T-cell (primary cell): Measurements from ENCODE around the gene TCL1A. TPM values are rescaled to one million over a fixed set of nuclear protein-coding genes. Genes with fewer than 3 reads are reported as not detected.

Experiments used
- ATAC-seq, 4 experiments: fragments of 200-7000 bp in 3 of 4; fragments of 150-1000 bp in 1 of 4; cut with Tn5 transposase; replicated peaks in 1 of 4; 1 replicate in 3 of 4; 2 replicates in 1 of 4; pipeline ENCODE4 v1.10.0; 2021; ENCODE audit warnings: moderate library complexity in 3 of 4, mild to moderate bottlenecking in 2 of 4, moderate number of reproducible peaks in 1 of 4
- CTCF ChIA-PET, 2 donors: fragments of 300-600 bp; sonication (Branson Sonifier 250); formaldehyde crosslinking; loops; one replicate each; lab custom pipeline; 2022; ENCODE audit warnings: antibody characterized with exemption in 2 of 2; lab: Charles Lee
- POLR2A ChIA-PET, 2 donors: fragments of 300-600 bp; sonication (Branson Sonifier 250); formaldehyde crosslinking; loops; one replicate each; lab custom pipeline; 2022; ENCODE audit warnings: antibody characterized with exemption in 2 of 2; lab: Charles Lee
- DNase-seq, 35 experiments: peaks; one replicate each; pipeline versions ENCODE4 v3.0.0 to v3.0.0-alpha.2; 2013 to 2023
- H3K27ac ChIP-seq: one replicate; pipeline ENCODE4 v1.5.1; 2013; ENCODE audit warnings: low read length
- H3K27me3 ChIP-seq, 2 experiments: replicated peaks in 1 of 2; 1 replicate in 1 of 2; 2 replicates in 1 of 2; pipeline versions ENCODE4 v1.6.1 to v1.7.0; 2013; ENCODE audit warnings: low read length in 1 of 2, mixed read lengths in 1 of 2; ENCODE audit not compliant: control insufficient read depth in 2 of 2, insufficient read depth in 2 of 2; ENCODE audit errors: extremely low read depth in 1 of 2
- H3K36me3 ChIP-seq, 2 donors: 1 replicate in 1 of 2; 2 replicates in 1 of 2; pipeline versions ENCODE4 v1.6.1 to v1.7.0; 2013; ENCODE audit warnings: low read length in 1 of 2; ENCODE audit not compliant: control insufficient read depth in 2 of 2, insufficient read depth in 1 of 2; ENCODE audit errors: extremely low read depth in 1 of 2
- H3K4me1 ChIP-seq, 2 experiments: 1 replicate in 1 of 2; 2 replicates in 1 of 2; pipeline versions ENCODE4 v1.6.1 to v1.7.0; 2013; ENCODE audit warnings: low read length in 2 of 2, mixed read lengths in 1 of 2; ENCODE audit not compliant: insufficient read depth in 2 of 2, control insufficient read depth in 1 of 2; ENCODE audit errors: extremely low read depth in 1 of 2
- H3K4me3 ChIP-seq, 2 donors: 1 replicate in 1 of 2; 2 replicates in 1 of 2; pipeline versions ENCODE4 v1.5.1 to v1.7.0; 2013; ENCODE audit warnings: mild to moderate bottlenecking in 2 of 2, low read length in 1 of 2, moderate library complexity in 1 of 2; ENCODE audit not compliant: control insufficient read depth in 1 of 2; ENCODE audit errors: extremely low read depth in 1 of 2
- H3K9me3 ChIP-seq: 2 replicates; pipeline ENCODE4 v1.7.0; 2013
- H3K27ac Mint-ChIP-seq, 2 donors: one replicate each; pipeline ENCODE4 v1.8.0; 2020 to 2021; ENCODE audit warnings: mild to moderate bottlenecking in 2 of 2, mixed read lengths in 2 of 2
- H3K27me3 Mint-ChIP-seq, 2 donors: one replicate each; pipeline ENCODE4 v1.8.0; 2021 to 2022; ENCODE audit warnings: mixed read lengths in 2 of 2
- H3K36me3 Mint-ChIP-seq: one replicate; pipeline ENCODE4 v1.8.0; 2021; ENCODE audit warnings: mixed read lengths
- H3K4me1 Mint-ChIP-seq, 3 donors: one replicate each; pipeline ENCODE4 v1.8.0; 2020 to 2022; ENCODE audit warnings: mixed read lengths in 3 of 3, mild to moderate bottlenecking in 1 of 3
- H3K4me3 Mint-ChIP-seq, 3 donors: one replicate each; pipeline ENCODE4 v1.8.0; 2020 to 2022; ENCODE audit warnings: mild to moderate bottlenecking in 3 of 3, mixed read lengths in 3 of 3, moderate library complexity in 3 of 3
- H3K9me3 Mint-ChIP-seq, 3 donors: one replicate each; pipeline ENCODE4 v1.8.0; 2020 to 2022; ENCODE audit warnings: mixed read lengths in 3 of 3
- WGBS: methylation state at CpG from one replicate; pipeline ENCODE4 v1.1.5; 2013; ENCODE audit warnings: missing lambda C conversion rate; ENCODE audit not compliant: insufficient coverage; 5-methylcytosine and 5-hydroxymethylcytosine counted together
- total RNA-seq, 35 experiments: library from RNA in 6 of 35; stranded (reverse) in 6 of 35; fragments of 120-200 nt in 1 of 35; gene quantifications; one replicate each; pipeline versions ENCODE4 v1.2.1 to v1.2.4 and lab custom pipeline; 2013 to 2026

Gene TCL1A
- total RNA-seq, 5 donors from 2014 or later (not counting 1 experiment from before 2014, with no cell fraction given): 1.4 to 22.5 (median 2.6) TPM

GRCh38 chr14:95695913-95696312 is 18.0 kb downstream of the TCL1A start:
- peaks cover 0 to 17% (median 0%) of the 10 kb centered on the region in 3 donors for H3K4me1 Mint-ChIP-seq
- H3K27ac Mint-ChIP-seq: peak overlapping the region in 1 of 2 donors; percentile 28
- H3K27me3 ChIP-seq: peaks cover 4 to 26% of the 10 kb centered on the region in 2 experiments
- DNase-seq (no peak), ATAC-seq (no peak)
- POLR2A ChIA-PET: no interaction called here
- WGBS: 100% methylated on average over 3 of the region's 5 CpGs
- peaks cover 41% of the 10 kb centered on the region in 2 donors for H3K27me3 Mint-ChIP-seq
- CTCF ChIA-PET: no interaction called here
- no peaks in the 10 kb centered on the region for H3K4me1 ChIP-seq
- no peaks in the 10 kb centered on the region for H3K9me3 ChIP-seq
- H3K9me3 Mint-ChIP-seq: no peaks in the 10 kb centered on the region
- no peaks in the 10 kb centered on the region for H3K36me3 ChIP-seq
- no peaks in the 10 kb centered on the region for H3K36me3 Mint-ChIP-seq
- no peak overlapping the region for H3K27ac ChIP-seq
- no peak overlapping the region for H3K4me3 Mint-ChIP-seq
- H3K4me3 ChIP-seq: no peak overlapping the region

DNA sequence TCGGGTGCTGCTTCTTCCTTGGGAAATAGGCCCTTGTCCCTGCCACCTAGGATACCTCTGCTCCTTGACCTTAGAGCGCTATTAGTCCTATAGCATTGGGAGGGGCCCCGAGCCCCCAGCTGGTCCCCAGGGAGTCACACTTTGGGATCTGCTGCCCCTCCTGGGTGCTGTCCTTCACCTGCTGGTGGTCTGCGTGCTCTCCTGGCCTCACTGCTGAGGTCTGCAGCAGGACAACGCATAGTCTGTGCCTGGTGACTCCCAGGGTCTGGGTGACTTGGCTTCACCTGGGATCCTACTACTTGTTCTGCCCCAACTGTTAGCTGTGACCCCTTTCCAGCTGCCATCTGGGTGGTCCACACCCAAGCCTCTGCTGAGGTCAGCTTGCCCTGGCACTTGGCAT is 18.9 kb downstream of the TCL1A start:
- ChIA-PET POLR2A (no interaction called here), CTCF (no interaction called here)
- Histone ChIP-seq H3K27me3 (peaks cover 4 to 32% of the 10 kb centered on the region in 2 experiments), H3K36me3 (no peaks in the 10 kb centered on the region), H3K4me1 (no peaks in the 10 kb centered on the region), H3K4me3 (no peak overlapping the region), H3K9me3 (no peaks in the 10 kb centered on the region), H3K27ac (no peak overlapping the region)
- Mint-ChIP-seq H3K9me3 (no peaks in the 10 kb centered on the region), H3K4me3 (no peak overlapping the region), H3K27ac (no peak overlapping the region), H3K27me3 (peaks cover 40 to 43% of the 10 kb centered on the region in 2 donors), H3K36me3 (no peaks in the 10 kb centered on the region), H3K4me1 (peaks cover 0 to 17% (median 0%) of the 10 kb centered on the region in 3 donors)
- no peak for DNase-seq
- 71% methylated on average over 4 of the region's 5 CpGs for WGBS
- ATAC-seq: no peak

DNA sequence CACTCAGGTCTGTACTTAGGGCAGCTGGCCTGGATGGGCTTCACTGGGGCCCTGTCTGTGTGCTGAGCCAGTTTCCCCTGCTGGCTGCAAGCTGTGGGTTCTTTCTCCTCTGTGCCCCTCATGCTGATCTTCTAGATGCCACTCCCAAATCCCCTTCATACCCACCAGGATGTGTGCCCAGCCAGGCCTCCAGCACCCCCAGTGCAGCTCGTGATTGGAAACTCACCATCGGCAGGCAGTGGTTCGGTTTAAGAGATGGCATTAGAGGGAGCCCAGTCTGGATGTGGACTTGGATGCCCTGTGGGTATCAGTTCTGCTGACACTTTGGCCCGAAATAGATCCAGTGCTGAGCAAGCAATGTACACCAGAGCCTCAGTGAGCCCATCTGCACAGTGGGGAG is 21.8 kb downstream of the TCL1A start:
- no peak overlapping the region for H3K4me3 Mint-ChIP-seq
- H3K36me3 Mint-ChIP-seq: no peaks in the 10 kb centered on the region
- ATAC-seq (no peak), DNase-seq (no peak)
- Histone ChIP-seq H3K27ac (no peak overlapping the region), H3K9me3 (no peaks in the 10 kb centered on the region), H3K36me3 (no peaks in the 10 kb centered on the region), H3K4me3 (no peak overlapping the region), H3K4me1 (no peaks in the 10 kb centered on the region), H3K27me3 (peaks cover 0 to 34% of the 10 kb centered on the region in 2 experiments)
- WGBS: 77% methylated on average over 4 of the region's 4 CpGs
- CTCF ChIA-PET: no interaction called here
- no peak overlapping the region for H3K27ac Mint-ChIP-seq
- peaks cover 28 to 33% of the 10 kb centered on the region in 2 donors for H3K27me3 Mint-ChIP-seq
- POLR2A ChIA-PET: no interaction called here
- H3K4me1 Mint-ChIP-seq: peaks cover 0 to 9% (median 0%) of the 10 kb centered on the region in 3 donors
- no peaks in the 10 kb centered on the region for H3K9me3 Mint-ChIP-seq

GRCh38 chr14:95691591-95691990 is 22.3 kb downstream of the TCL1A start:
- no peaks in the 10 kb centered on the region for H3K9me3 ChIP-seq
- ChIA-PET CTCF (no interaction called here), POLR2A (no interaction called here)
- Mint-ChIP-seq H3K4me3 (no peak overlapping the region), H3K27me3 (peaks cover 26 to 31% of the 10 kb centered on the region in 2 donors), H3K9me3 (no peaks in the 10 kb centered on the region), H3K27ac (no peak overlapping the region), H3K4me1 (peaks cover 0 to 8% (median 0%) of the 10 kb centered on the region in 3 donors), H3K36me3 (no peaks in the 10 kb centered on the region)
- DNase-seq (no peak), ATAC-seq (no peak)
- no peaks in the 10 kb centered on the region for H3K4me1 ChIP-seq
- WGBS: 89% methylated on average over 10 of the region's 10 CpGs
- peaks cover 0 to 37% of the 10 kb centered on the region in 2 experiments for H3K27me3 ChIP-seq
- H3K4me3 ChIP-seq: no peak overlapping the region
- no peaks in the 10 kb centered on the region for H3K36me3 ChIP-seq
- no peak overlapping the region for H3K27ac ChIP-seq

DNA sequence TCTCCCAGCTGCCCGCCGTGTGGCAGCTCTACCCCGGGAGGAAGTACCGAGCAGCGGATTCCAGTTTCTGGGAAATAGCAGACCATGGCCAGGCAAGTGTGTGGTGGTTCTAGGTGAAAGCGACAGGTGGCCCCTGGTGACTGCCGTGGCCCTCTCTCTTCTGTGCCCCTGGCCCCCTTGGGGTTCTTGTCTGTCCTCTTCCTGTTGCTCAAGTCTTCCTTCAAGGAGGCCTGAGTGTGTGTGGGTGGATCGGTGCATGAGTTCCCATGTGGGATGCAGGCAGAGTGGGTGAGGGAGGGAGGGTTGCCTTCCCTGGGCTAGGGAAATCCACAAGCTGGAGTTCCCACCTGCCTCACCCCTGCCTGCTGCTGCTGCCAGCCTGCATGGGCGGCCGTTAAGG is 23.1 kb downstream of the TCL1A start:
- Histone ChIP-seq H3K27me3 (peaks cover 0 to 40% of the 10 kb centered on the region in 2 experiments), H3K4me1 (no peaks in the 10 kb centered on the region)
- H3K27me3 Mint-ChIP-seq: peaks cover 23 to 24% of the 10 kb centered on the region in 2 donors

GRCh38 chr14:95689441-95689840 is 24.5 kb downstream of the TCL1A start:
- no CpG with 5 or more reads among the region's 5 CpGs for WGBS
- Histone ChIP-seq H3K4me3 (no peak overlapping the region), H3K36me3 (no peaks in the 10 kb centered on the region), H3K9me3 (no peaks in the 10 kb centered on the region), H3K27me3 (peaks cover 0 to 39% of the 10 kb centered on the region in 2 experiments), H3K27ac (no peak overlapping the region), H3K4me1 (no peaks in the 10 kb centered on the region)
- Mint-ChIP-seq H3K27ac (no peak overlapping the region), H3K9me3 (no peaks in the 10 kb centered on the region), H3K27me3 (peaks cover 24 to 31% of the 10 kb centered on the region in 2 donors), H3K36me3 (no peaks in the 10 kb centered on the region), H3K4me1 (peaks cover 0 to 5% (median 0%) of the 10 kb centered on the region in 3 donors), H3K4me3 (no peak overlapping the region)
- POLR2A ChIA-PET: interaction anchor here in 1 of 2 donors (0.6 kb wide), 1 partner anchor 442 kb away, joined by 5 read pairs; no protein-coding TSS in a partner anchor
- no peak for ATAC-seq
- CTCF ChIA-PET: interaction anchor here in 1 of 2 donors (0.5 kb wide), 1 partner anchor 1156 kb away, joined by 3 read pairs; no protein-coding TSS in a partner anchor
- no peak for DNase-seq

More for the DNA sequence above, 23.1 kb downstream of the TCL1A start:
- peaks cover 0 to 3% (median 0%) of the 10 kb centered on the region in 3 donors for H3K4me1 Mint-ChIP-seq
- no peak overlapping the region for H3K27ac ChIP-seq
- H3K36me3 ChIP-seq: no peaks in the 10 kb centered on the region
- H3K27ac Mint-ChIP-seq: no peak overlapping the region
- CTCF ChIA-PET: no interaction called here
- H3K36me3 Mint-ChIP-seq: no peaks in the 10 kb centered on the region
- DNase-seq (no peak), ATAC-seq (no peak)
- 83% methylated on average over 5 of the region's 10 CpGs for WGBS
- H3K4me3 ChIP-seq: no peak overlapping the region
- no peaks in the 10 kb centered on the region for H3K9me3 ChIP-seq
- POLR2A ChIA-PET: interaction anchor here in 1 of 2 donors (0.6 kb wide), 1 partner anchor 21 kb away, joined by 3 read pairs; no protein-coding TSS in a partner anchor
- H3K4me3 Mint-ChIP-seq: no peak overlapping the region
- no peaks in the 10 kb centered on the region for H3K9me3 Mint-ChIP-seq
